Activated T-cell treated with anti-CD3 and anti-CD28 coated beads for 24 hours (primary cell): ENCODE measurements around the gene DPEP3.
"Not testable (repeated sequence)": the region's sequence is repeated elsewhere in the genome, so short reads cannot be mapped to it uniquely, and the experiment has no call there.

Experiments used
- DNase-seq: peaks from one replicate; pipeline ENCODE4 v3.0.0-alpha.2; 2020; ENCODE audit warnings: low read depth

The DPEP3 gene

DNA sequence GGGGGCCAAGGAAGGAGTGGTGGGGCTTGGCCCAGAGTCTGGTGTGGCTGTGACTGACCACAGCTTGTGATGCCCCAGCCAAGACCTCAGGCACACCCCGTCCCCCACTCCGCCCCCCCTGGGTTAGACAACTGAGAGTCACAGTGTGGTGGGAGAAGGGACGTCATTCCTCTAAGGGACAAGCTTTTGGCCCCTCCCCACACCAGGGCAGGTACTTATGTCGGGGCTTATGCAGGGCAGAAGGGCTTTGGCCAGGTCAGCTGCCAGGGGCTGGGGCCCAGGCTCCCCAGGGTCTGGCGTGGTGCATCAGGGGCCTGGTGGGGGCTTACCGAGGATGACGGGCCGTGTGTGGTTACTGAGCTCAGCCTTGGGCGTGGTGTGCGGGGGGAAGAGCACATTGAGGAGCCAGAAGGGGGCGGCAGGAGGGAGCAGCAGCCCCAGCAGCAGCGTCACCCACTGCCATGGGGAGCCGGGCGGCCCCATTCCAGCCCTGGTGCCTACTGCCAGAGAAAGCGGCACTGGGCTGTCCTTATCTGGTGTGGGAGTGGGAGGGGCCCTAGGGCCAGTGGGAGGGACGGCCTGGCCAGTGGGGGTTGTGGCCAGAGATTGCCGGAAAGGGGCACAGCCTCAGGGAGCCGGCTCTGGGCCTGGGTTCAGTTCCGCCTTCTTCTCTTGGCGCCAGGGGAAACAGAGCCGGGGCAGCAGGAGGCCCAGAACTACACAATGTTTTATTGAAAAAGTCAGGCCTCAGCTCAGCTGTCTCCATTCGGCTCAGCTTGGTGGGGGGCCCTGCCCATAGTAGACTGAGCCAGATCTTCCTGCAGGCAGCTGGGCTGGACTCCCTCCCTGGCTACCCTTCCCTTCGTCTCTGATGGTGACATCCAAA is 36.4 kb downstream of the DPEP3 start, which contains the start of gene LCAT:
Gene LCAT (minus strand): TSS at position 502 of the 886 bp plus-strand sequence. CDS start 19 bp downstream, at position 483.
- no peak for DNase-seq

DNA sequence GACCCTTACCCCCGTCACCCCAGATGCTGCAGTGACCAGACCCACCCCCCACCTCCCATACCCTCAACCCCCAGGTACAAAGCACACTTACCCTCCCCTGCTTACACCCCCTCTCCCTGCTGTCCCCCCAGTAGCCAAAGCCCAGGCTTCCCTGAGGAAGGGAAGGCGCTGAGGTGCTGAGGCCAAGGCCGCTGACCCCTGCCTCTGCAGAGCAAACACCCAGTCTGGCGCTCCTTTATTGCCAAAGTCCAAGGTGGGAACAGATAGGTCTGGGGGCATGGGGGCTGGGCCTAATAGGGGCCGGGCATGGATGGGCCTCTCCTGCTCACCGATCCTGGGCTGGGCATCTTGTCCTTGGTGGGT is 37.1 kb downstream of the DPEP3 start:
- DNase-seq: no peak

- DNase-seq: no peak
Measured at GRCh38 chr16:67942510-67943255, 37.6 kb downstream of the DPEP3 start.

DNA sequence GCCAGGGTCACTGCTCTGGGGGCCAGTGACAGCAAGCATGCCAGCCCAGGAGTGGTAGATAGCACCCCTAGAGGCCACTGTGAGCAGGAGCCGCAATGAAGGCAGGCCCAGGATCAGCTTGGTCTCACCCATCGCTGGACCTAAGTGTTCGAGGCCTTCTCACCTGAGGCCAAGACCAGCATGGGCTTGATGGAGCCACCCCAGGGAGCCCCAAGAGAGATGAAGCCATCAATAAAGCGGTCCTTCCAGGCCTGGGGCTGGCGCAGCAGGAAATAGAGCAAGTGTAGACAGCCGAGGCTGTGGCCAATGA is 38.1 kb downstream of the DPEP3 start:
- no peak for DNase-seq

- no peak for DNase-seq
Measured at GRCh38 chr16:67941469-67942199, 38.7 kb downstream of the DPEP3 start.

DNA sequence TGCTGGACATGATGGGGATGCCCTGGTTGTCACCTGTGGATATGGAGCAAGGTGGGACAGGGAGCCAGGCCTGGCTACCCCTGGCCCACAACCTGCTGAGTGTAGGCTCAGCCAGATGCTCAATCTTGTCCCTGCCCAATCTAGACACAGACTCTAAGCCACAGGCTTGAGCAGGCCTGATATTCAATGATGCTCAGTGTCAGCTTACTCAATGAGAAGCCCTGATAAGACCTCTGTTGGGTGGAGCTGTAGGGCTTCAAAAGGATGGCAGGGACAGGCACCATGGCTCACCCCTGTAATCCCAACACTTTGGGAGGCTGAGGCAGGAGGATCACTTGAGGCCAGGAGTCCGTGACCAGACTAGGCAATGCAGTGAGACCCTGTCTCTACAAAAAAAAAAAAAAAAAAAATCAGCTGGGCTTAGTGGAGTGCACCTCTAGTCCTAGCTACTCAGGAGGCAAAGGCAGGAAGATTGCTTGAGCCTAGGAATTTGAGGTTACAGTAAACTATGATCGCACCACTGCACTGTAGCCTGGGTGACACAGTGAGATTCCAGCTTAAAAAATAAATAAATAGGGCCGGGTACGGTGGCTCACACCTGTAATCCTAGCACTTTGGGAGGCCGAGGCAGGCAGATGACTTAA is 39.7 kb downstream of the DPEP3 start:
- DNase-seq: no peak

GRCh38 chr16:67939507-67940445 is 40.5 kb downstream of the DPEP3 start:
- peak; percentile 43 for DNase-seq

DNA sequence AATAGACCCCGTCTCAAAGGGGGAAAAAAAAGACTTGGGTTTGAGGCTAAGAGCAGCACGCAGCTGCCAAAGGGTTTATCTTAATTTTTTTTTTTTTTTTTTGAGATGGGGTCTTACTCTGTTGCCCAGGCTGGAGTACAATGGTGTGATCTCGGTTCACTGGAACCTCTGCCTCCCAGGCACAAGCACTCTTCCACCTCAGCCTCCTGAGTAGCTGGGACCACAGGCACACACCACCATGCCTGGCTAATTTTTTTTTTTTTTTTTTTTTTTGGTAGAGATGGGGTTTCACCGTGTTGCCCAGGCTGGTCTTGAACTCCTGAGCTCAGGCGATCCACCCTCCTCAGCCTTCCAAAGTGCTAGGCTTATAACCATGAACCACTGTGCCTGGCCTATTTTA is 42.6 kb downstream of the DPEP3 start:
- DNase-seq: not testable (repeated sequence)

- peak; percentile 72 for DNase-seq
Measured at GRCh38 chr16:67936880-67937605, 43.3 kb downstream of the DPEP3 start.

DNA sequence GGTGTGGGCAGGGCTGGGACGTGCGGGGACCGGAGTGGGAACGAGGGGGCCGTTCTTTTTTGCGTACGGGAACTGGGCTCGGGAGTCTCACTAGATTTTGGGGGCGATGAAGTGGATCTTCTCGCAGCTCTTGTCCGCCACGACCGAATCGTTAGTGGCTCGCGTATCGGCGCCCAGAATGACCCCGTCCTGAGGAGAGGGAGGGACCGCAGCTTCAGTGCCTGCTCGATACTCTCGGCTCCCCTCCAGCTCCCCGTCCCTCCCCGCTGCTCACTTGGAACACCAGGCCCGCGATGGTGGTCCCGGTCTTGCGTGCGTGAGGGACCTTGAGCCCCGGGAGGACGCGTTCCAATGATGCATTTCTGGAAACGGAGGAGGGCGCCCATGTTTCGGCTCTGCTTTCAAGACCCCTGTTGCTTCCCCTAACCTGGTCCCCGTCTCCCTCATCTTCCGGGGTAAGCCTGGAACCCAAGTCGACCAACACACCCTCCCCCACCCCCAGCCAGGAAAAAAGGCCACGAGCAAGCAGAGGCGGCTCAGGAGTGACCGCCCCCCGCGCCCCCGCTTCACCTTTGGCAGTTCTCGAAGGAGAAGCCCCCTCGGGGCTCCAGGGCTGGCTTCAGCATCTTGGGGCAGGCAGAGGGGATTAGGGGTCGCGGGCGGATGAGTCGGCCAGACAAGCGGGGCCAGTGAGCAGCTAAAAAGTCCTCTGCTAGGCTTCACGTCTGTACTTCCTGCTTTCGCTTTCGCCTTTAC is 44.0 kb downstream of the DPEP3 start, which contains the start of gene PSMB10:
Gene PSMB10 (minus strand): TSS at position 727 of the 756 bp plus-strand sequence. CDS start 101 bp downstream, at position 626.
- peak; percentile 44 for DNase-seq

DNA sequence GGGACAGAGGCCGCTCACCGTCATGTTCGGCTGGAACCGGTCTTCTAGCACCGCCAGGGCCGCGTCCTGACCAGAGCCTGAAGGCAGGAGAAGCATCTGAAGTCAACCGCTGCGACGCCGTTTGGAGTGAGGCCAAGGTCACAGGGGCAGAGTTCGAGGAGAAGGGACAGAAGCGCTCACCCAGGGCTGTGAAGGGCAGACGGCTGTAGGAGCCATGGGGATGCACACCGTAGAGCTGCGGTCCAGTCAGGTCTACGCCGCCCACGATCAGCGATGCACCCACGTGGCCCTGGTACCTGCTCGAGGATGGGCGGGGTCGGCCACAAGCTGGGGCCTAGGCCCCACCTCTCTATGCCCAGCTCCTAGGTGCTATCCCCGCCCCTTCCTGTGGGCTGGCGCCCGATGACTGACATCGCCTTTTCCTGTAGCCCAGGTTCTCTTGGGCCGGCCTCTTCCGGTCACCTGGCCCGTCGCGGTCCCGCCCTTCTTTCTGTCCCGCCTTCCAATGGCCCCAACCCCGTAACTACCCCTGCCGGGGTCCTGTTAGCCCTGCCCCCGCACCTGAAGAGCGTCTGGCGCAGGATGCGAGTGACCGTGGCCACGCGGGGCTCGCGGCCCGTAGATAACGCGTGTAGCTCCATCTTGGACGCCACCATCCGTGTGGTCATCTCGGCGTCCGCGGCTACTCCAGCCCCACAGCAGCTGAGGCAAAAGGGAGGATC is 44.7 kb downstream of the DPEP3 start:
- peak; percentile 95 for DNase-seq

- DNase-seq: no peak
Measured at GRCh38 chr16:67935101-67935401, 45.2 kb downstream of the DPEP3 start.

- no peak for DNase-seq
Measured at GRCh38 chr16:67934306-67935100, 45.8 kb downstream of the DPEP3 start.

GRCh38 chr16:67933805-67934204 is 46.5 kb downstream of the DPEP3 start:
- no peak for DNase-seq

- no peak for DNase-seq
Measured at GRCh38 chr16:67932462-67932840, 47.8 kb downstream of the DPEP3 start.

GRCh38 chr16:67931712-67932461 is 48.4 kb downstream of the DPEP3 start, which contains the start of gene CTRL:
Gene CTRL, minus strand, starts transcription at chr16:67931862. Its CDS starts 10 bp downstream, at chr16:67931852.
- DNase-seq: no peak

- DNase-seq: no peak
Measured at GRCh38 chr16:67930678-67931211, 49.6 kb downstream of the DPEP3 start.
